Left colon (tissue), 2 donors: Measurements from ENCODE around the gene SPINK14. TPM values are rescaled to one million over a fixed set of nuclear protein-coding genes. Genes with fewer than 3 reads are reported as not detected.
A peak's percentile ranks its signal among the peaks of the same experiment; 100 is the strongest.

ENCODE experiments used
- ATAC-seq: fragments of 200-7000 bp; cut with Tn5 transposase; one replicate; pipeline ENCODE4 v1.9.1; 2020; ENCODE audit warnings: mild to moderate bottlenecking, moderate library complexity
- DNase-seq, 2 donors: peaks; one replicate each; pipeline ENCODE4 v3.0.0-alpha.2; 2020
- intact Hi-C, 2 donors: fragments of 100-400 bp; cut with DNase I in 1 of 2; cut with micrococcal nuclease in 1 of 2; formaldehyde crosslinking; loops; one replicate each; pipeline versions ENCODE4 v1.11.2 to v1.14.0; 2022; cut with DNase I, micrococcal nuclease
- long read RNA-seq: library from polyadenylated mRNA; unstranded; transcript quantifications from one replicate; pipeline ENCODE4 v2.0.0, GENCODE V29; 2021
- total RNA-seq, 2 donors: library from RNA; stranded (reverse); fragmentation: NEBNext Ultra II Directional; extraction: Animal tissue kit (Norgen Biotek cat#: 25700); gene quantifications; one replicate each; pipeline ENCODE4 v1.2.1, GENCODE V29; 2021
- donor health status: DM: no; HTN: no; CAD: no.
- donor health status: DM: yes; HTN: yes; CAD: no.

The SPINK14 gene
- not detected for total RNA-seq
- long read RNA-seq, result 0 reads

DNA sequence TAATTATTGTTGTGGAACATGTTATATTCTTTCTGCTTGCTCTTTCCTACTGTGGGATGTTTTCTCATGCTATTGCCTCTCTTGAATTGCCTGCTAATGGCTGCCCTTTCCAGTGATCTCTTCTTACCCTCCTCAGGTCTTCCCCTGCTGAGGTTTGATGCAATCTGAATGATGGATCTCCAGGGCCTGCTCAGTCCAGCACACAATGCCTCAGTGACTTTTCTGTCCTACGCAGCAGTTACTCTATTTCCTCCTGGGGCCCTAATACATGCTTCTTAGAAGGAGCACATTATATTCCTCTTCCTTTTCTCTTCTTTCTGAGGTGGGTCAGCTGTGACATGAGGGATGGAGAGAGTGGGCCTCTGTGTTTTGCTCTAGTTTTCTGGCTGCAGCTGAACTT lies at the start of gene SPINK14:
Gene SPINK14, plus strand, starts transcription at position 301 of the 400 bp plus-strand sequence. CDS start 1,187 bp downstream, outside the sequence.
- ATAC-seq (no peak), DNase-seq (no peak)
- intact Hi-C loops, result no loop called here

- ATAC-seq, result no peak
These were observed 48.0 kb upstream of the SPINK14 start for GRCh38 chr5:148120317-148120716.

DNA sequence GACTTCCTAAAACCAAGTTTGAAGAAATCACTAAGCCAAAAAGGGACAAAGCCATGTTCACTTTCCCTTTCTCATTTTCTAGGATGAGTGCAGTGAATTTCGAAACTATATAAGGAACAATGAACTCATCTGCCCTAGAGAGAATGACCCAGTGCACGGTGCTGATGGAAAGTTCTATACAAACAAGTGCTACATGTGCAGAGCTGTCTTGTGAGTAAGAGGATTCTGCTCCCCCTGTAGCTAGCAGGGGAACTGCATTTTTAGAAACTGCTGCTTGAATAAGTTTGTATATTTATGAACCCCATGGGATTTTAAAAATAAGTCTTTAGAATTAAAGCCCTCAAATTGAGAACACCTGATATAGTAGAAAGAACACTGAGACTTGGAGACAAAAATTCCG lies 42.7 kb upstream of the SPINK14 start:
- no peak for DNase-seq
- intact Hi-C loops, result no loop called here
- peak; percentile 33 for ATAC-seq

More at GRCh38 chr5:148120317-148120716, 48.0 kb upstream of the SPINK14 start:
- DNase-seq, result no peak
- intact Hi-C loops, result loop anchor here in 1 of 2 donors (5.0 kb wide), 1 partner anchor 173 kb away; no protein-coding TSS in a partner anchor

GRCh38 chr5:148135091-148136048 lies 33.0 kb upstream of the SPINK14 start:
- ATAC-seq (peak; percentile 87), DNase-seq (no peak)
- intact Hi-C loops, result no loop called here

DNA sequence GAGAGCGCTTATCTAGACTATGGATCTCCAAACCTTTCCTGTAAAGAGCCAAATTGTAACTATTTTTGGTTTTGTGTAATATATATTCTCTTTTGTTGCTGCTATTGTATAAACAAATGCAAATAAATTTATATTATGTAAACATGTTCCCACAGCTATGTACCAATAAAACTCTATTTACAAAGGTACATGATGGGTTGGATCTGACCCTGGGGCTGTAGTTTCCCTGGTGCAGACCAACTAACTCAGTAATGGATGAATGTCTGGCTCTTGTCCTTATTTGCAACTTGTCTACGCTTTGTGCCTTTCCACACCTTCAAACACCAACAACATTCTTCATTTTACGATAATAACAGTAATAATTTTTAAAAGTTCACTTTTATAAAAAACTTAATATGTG lies 27.5 kb upstream of the SPINK14 start:
- ATAC-seq, result no peak
- intact Hi-C loops, result no loop called here
- DNase-seq, result no peak

- intact Hi-C loops, result no loop called here
- no peak for ATAC-seq
- DNase-seq, result no peak
These were observed 26.7 kb upstream of the SPINK14 start for GRCh38 chr5:148141645-148142044.

DNA sequence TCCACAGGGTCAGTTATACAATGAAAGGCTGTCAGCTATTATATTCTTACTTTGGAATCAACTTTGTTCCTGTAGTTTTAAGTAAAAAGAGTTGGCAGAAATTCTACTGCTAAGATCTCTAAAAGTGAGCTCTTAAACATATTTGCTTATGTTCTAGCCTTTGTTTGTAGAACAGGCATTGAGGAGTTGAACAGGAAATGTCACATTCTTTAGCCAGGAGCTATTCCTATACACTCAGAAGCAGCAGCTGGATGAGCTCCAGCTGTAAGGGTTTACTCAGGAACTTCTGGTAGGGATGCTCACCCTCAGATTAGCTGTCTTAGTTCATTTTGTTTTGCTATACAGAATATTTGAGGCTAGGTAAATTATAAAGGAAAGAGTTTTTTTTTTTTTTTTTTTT lies 22.4 kb upstream of the SPINK14 start:
- intact Hi-C loops, result no loop called here
- ATAC-seq, result peak; percentile 88
- peak; percentile 55 to 66 for DNase-seq

- intact Hi-C loops, result no loop called here
- ATAC-seq, result peak; percentile 22
- DNase-seq, result no peak
These were observed 21.9 kb upstream of the SPINK14 start for GRCh38 chr5:148146487-148146886.

- no peak for DNase-seq
- intact Hi-C loops, result no loop called here
- peak; percentile 88 for ATAC-seq
These were observed 20.9 kb upstream of the SPINK14 start for GRCh38 chr5:148147415-148147814.

DNA sequence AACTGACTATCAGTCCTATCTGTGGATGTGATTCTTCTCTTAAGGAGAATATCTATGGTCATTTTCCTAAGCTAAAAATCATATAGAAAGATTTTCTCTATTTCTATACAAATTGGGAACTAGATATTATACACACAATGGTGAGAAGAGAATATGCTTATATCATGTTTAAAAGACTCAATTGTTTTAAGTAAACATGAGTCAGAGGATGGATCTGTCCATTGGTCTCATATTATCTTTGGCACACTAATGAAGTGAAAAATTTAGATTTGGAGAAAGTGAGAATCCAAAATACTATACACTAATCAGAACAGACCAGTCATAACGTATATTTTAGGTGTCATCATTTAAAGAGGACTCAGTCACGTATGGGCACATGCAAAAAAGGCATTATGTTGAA lies 16.5 kb upstream of the SPINK14 start:
- DNase-seq, result no peak
- intact Hi-C loops, result no loop called here
- ATAC-seq, result no peak

GRCh38 chr5:148152781-148153180 lies 15.6 kb upstream of the SPINK14 start:
- ATAC-seq (no peak), DNase-seq (no peak)
- intact Hi-C loops, result no loop called here

DNA sequence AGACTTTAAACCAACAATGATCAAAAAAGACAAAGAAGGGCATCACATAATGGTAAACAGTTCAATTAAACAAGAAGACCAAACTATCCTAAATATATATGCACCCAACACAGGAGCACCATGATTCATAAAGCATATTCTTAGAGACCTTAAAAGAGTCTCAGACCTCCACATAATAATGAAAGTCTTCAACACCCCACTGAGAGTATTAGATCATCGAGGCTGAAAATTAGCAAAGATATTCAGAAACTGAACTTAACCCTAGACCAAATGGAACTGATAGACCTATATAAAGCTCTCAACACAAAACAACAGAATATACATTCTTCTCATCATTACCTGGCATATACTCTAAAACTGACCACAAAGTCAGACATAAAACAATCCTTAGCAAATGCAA lies 11.7 kb upstream of the SPINK14 start:
- no peak for DNase-seq
- intact Hi-C loops, result no loop called here

GRCh38 chr5:148162038-148162437 lies 6.3 kb upstream of the SPINK14 start:
- DNase-seq (no peak), ATAC-seq (no peak)
- intact Hi-C loops, result no loop called here

More for the DNA sequence above, 11.7 kb upstream of the SPINK14 start:
- no peak for ATAC-seq

DNA sequence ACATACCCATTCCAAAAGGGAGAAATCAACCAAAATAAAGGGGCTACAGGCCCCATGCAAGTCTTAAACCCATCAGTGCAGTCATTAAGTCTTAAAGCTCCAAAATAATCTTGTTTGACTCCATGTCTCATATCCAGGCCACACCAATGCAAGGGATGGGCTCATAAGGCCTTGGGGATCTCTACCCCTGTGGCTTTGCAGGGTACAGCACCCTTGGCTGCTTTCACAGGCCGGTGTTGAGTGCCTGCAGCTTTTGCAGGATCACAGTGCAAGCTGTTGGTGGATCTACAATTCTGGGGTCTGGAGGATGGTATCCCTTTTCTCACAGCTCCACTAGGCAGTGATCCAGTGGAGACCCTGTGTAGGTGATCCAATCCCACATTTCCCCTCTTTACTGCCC lies 5.0 kb upstream of the SPINK14 start:
- intact Hi-C loops, result no loop called here
- ATAC-seq (no peak), DNase-seq (no peak)

DNA sequence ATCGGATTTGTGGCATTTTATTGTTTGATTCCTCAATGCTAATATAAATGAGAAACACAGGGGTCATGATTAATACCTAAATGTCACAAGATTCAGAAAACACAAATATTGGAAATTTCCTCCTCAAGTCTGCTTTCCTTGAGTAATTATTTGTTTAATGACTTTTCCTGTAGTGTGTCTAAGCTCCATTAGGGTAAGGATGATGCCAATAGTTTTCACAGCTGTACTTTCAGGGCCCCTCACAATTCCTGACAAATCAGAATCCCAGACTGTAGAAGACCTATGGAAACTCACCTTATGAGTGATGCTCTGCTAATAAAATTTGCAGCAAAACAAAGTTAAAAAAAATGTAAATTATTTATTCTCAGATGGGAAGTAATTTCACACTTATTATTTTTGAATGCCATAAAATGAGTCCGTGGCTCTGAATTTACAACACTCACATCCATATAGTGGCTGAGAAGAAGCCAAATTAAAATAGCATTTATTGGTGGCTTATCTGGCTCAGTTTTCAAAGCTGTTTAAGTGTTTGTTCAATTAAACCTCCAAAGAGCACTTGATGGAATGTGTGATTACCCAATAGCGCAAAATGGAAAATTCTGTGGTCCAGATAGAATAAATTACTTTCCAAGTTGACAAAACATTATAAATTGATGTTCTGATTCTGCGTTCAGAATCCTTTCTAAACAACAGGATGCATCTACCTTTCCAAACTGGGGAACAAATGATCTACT lies 1.6 kb upstream of the SPINK14 start:
- DNase-seq, result no peak
- ATAC-seq, result no peak
- intact Hi-C loops, result no loop called here

GRCh38 chr5:148172377-148172776 lies 4.0 kb downstream of the SPINK14 start:
- ATAC-seq (no peak), DNase-seq (no peak)
- intact Hi-C loops, result no loop called here

DNA sequence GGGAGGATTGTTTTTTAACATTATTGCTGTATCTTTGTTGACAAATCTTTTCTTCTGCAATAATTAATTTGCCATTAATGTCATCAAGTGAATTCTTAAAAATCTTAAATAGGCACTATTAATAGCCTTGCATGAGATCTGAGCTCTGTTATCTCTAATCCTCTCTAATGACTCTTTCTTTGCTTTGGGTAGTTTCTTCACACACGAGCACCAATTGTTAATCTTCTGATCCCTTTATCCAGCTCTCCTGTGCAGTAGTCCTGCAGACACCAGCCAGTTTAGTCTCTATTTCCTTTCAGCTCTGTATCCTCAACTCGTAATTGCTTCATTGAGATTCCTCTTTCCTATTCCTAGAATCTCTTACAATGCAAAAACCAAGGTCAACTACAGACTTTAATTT lies 8.1 kb downstream of the SPINK14 start:
- DNase-seq (no peak), ATAC-seq (no peak)
- intact Hi-C loops, result loop anchor here in 1 of 2 donors (5.0 kb wide), 1 partner anchor 556 kb away; no protein-coding TSS in a partner anchor

- intact Hi-C loops, result loop anchor here in 1 of 2 donors (5.0 kb wide), 1 partner anchor 555 kb away; no protein-coding TSS in a partner anchor
- DNase-seq (no peak), ATAC-seq (no peak)
These were observed 8.9 kb downstream of the SPINK14 start for GRCh38 chr5:148177207-148177606.

- intact Hi-C loops, result loop anchor here in 1 of 2 donors (5.0 kb wide), 1 partner anchor 553 kb away; no protein-coding TSS in a partner anchor
- DNase-seq (no peak), ATAC-seq (peak; percentile 90)
These were observed 11.0 kb downstream of the SPINK14 start for GRCh38 chr5:148179234-148179824.
